DOHH2 (cell line): ENCODE measurements around the gene TMEM53.
"Not testable (repeated sequence)": the region's sequence is repeated elsewhere in the genome, so short reads cannot be mapped to it uniquely, and the experiment has no call there.

Source experiments
- H3F3A ChIP-seq: fragments of 200-600 bp; sonication (generic), shearing (Covaris generic); 2 replicates; pipeline ENCODE4 v1.6.0; 2016; ENCODE audit warnings: antibody characterized with exemption, mild to moderate bottlenecking; ENCODE audit not compliant: control insufficient read depth, insufficient read depth
- H3K27ac ChIP-seq: fragments of 200-600 bp; sonication (generic); 2 replicates; pipeline ENCODE4 v1.5.1; 2014; ENCODE audit warnings: low read depth, mild to moderate bottlenecking, low read length, moderate library complexity
- H3K27me3 ChIP-seq: fragments of 200-600 bp; sonication (generic); 2 replicates; pipeline ENCODE4 v1.6.1; 2014; ENCODE audit warnings: mild to moderate bottlenecking, low read length, mixed read lengths; ENCODE audit not compliant: control insufficient read depth
- H3K36me3 ChIP-seq: fragments of 200-600 bp; sonication (generic); 2 replicates; pipeline ENCODE4 v1.6.1; 2014; ENCODE audit warnings: mild to moderate bottlenecking, low read length, moderate library complexity, mixed read lengths; ENCODE audit not compliant: control insufficient read depth
- H3K4me1 ChIP-seq: fragments of 200-600 bp; sonication (generic); 2 replicates; pipeline ENCODE4 v1.6.1; 2014; ENCODE audit warnings: mild to moderate bottlenecking, low read length, mixed read lengths; ENCODE audit not compliant: control insufficient read depth
- H3K4me2 ChIP-seq: fragments of 200-600 bp; sonication (generic); 2 replicates; pipeline ENCODE4 v1.6.0; 2014; ENCODE audit warnings: mild to moderate bottlenecking, low read length, moderate library complexity
- H3K4me3 ChIP-seq: fragments of 200-600 bp; sonication (generic); 2 replicates; pipeline ENCODE4 v1.5.1; 2014; ENCODE audit warnings: mild to moderate bottlenecking, low read length, mixed read lengths
- H3K79me2 ChIP-seq: fragments of 200-600 bp; sonication (generic); 2 replicates; pipeline ENCODE4 v1.6.1; 2014; ENCODE audit warnings: mild to moderate bottlenecking, low read length, mixed read lengths; ENCODE audit not compliant: control insufficient read depth
- H3K9me2 ChIP-seq: fragments of 200-600 bp; sonication (generic); replicated peaks from 2 replicates; pipeline ENCODE4 v1.6.1; 2014; ENCODE audit warnings: mild to moderate bottlenecking, low read length, mixed read lengths; ENCODE audit not compliant: control insufficient read depth
- H3K9me3 ChIP-seq: fragments of 200-600 bp; sonication (generic); 2 replicates; pipeline ENCODE4 v1.6.1; 2014; ENCODE audit warnings: antibody characterized with exemption, low read length, mixed read lengths; ENCODE audit not compliant: control insufficient read depth, insufficient read depth
- H4K20me1 ChIP-seq: fragments of 200-600 bp; sonication (generic); 2 replicates; pipeline ENCODE4 v1.6.0; 2014; ENCODE audit warnings: low read depth, mild to moderate bottlenecking, antibody characterized with exemption, low read length, moderate library complexity; ENCODE audit not compliant: control insufficient read depth, insufficient read depth
- EZH2phosphoT487 ChIP-seq: fragments of 200-600 bp; sonication (generic); IDR thresholded peaks from 2 replicates; pipeline ENCODE4 v1.6.1; 2017; ENCODE audit warnings: borderline replicate concordance, mild to moderate bottlenecking, antibody characterized with exemption, low read length, moderate library complexity, mixed read lengths
- TF ChIP-seq, protein P1 (sequence below): fragments of 200-600 bp; sonication (generic); IDR thresholded peaks from one replicate; pipeline ENCODE4 v1.5.1; 2014; ENCODE audit warnings: antibody characterized with exemption, mild to moderate bottlenecking, low read depth, low read length; ENCODE audit not compliant: poor library complexity, severe bottlenecking

The TMEM53 gene

GRCh38 chr1:44701141-44701573, 26.9 kb upstream of the TMEM53 start:
- no peak overlapping the region for H3K27ac ChIP-seq
- H3F3A ChIP-seq, result peaks cover 3% of the 10 kb centered on the region; the same call in 1 of the 2 replicates
- TF ChIP-seq, protein P1, sequence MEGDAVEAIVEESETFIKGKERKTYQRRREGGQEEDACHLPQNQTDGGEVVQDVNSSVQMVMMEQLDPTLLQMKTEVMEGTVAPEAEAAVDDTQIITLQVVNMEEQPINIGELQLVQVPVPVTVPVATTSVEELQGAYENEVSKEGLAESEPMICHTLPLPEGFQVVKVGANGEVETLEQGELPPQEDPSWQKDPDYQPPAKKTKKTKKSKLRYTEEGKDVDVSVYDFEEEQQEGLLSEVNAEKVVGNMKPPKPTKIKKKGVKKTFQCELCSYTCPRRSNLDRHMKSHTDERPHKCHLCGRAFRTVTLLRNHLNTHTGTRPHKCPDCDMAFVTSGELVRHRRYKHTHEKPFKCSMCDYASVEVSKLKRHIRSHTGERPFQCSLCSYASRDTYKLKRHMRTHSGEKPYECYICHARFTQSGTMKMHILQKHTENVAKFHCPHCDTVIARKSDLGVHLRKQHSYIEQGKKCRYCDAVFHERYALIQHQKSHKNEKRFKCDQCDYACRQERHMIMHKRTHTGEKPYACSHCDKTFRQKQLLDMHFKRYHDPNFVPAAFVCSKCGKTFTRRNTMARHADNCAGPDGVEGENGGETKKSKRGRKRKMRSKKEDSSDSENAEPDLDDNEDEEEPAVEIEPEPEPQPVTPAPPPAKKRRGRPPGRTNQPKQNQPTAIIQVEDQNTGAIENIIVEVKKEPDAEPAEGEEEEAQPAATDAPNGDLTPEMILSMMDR, result no peak
- TF ChIP-seq EZH2phosphoT487, result no peak
- no peaks in the 10 kb centered on the region for H4K20me1 ChIP-seq
- H3K79me2 ChIP-seq, result no peaks in the 10 kb centered on the region
- no peak overlapping the region for H3K4me3 ChIP-seq
- no peaks in the 10 kb centered on the region for H3K27me3 ChIP-seq
- peaks cover 25% of the 10 kb centered on the region for H3K4me1 ChIP-seq
- no peaks in the 10 kb centered on the region for H3K9me3 ChIP-seq
- H3K36me3 ChIP-seq, result no peaks in the 10 kb centered on the region
- H3K9me2 ChIP-seq, result no peaks in the 10 kb centered on the region
- H3K4me2 ChIP-seq, result no peak overlapping the region

- H3K79me2 ChIP-seq, result no peaks in the 10 kb centered on the region
- TF ChIP-seq EZH2phosphoT487, result no peak
- TF ChIP-seq, protein P1, result no peak
- H3K27ac ChIP-seq, result no peak overlapping the region
- no peaks in the 10 kb centered on the region for H4K20me1 ChIP-seq
- no peaks in the 10 kb centered on the region for H3K9me2 ChIP-seq
- peaks cover 4% of the 10 kb centered on the region; the same call in 1 of the 2 replicates for H3F3A ChIP-seq
- no peaks in the 10 kb centered on the region for H3K9me3 ChIP-seq
- peaks cover 31% of the 10 kb centered on the region for H3K4me1 ChIP-seq
- H3K27me3 ChIP-seq, result no peaks in the 10 kb centered on the region
- no peaks in the 10 kb centered on the region for H3K36me3 ChIP-seq
- no peak overlapping the region for H3K4me2 ChIP-seq
- H3K4me3 ChIP-seq, result no peak overlapping the region
Observed at GRCh38 chr1:44700573-44700972, 26.3 kb upstream of the TMEM53 start.

- H4K20me1 ChIP-seq, H3K27ac ChIP-seq, H3K4me3 ChIP-seq, H3K4me2 ChIP-seq, H3K27me3 ChIP-seq, H3K9me3 ChIP-seq, H3K9me2 ChIP-seq, H3K79me2 ChIP-seq, H3F3A ChIP-seq, H3K36me3 ChIP-seq: not testable (repeated sequence)
- peaks cover 43% of the 10 kb centered on the region for H3K4me1 ChIP-seq
Observed at GRCh38 chr1:44699375-44699774, 25.1 kb upstream of the TMEM53 start.

DNA sequence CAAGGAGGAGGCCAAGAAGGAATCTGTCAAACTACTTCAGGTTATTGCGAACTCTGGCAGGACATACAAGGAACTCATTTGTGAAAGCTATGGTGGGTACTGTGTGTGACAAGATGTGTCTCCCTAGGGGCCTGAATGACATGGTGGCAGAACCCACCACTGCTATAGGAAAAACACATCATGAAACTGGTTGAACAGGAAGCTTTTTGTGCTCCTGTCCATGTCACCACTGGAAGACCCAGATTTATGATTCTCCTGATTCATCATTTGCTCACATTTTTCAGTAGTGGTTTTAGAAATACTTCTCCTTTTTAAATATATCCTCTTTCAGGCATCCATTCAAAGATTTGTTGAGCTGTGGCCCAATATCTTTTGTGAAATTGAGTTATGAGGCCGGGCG, 23.9 kb upstream of the TMEM53 start:
- no peaks in the 10 kb centered on the region for H3K79me2 ChIP-seq
- peak overlapping the region; percentile 29 for H3K4me2 ChIP-seq
- no peaks in the 10 kb centered on the region for H3K36me3 ChIP-seq
- H3K4me3 ChIP-seq, result no peak overlapping the region
- no peaks in the 10 kb centered on the region for H4K20me1 ChIP-seq
- TF ChIP-seq, protein P1, result no peak
- TF ChIP-seq EZH2phosphoT487, result no peak
- no peaks in the 10 kb centered on the region for H3K27me3 ChIP-seq
- peaks cover 52% of the 10 kb centered on the region for H3K4me1 ChIP-seq
- H3K9me3 ChIP-seq, result no peaks in the 10 kb centered on the region
- no peaks in the 10 kb centered on the region for H3K9me2 ChIP-seq
- H3K27ac ChIP-seq, result no peak overlapping the region
- H3F3A ChIP-seq, result peaks cover 4% of the 10 kb centered on the region; the same call in 1 of the 2 replicates
